Measurements from ENCODE around the gene OR4K1. TPM values are rescaled to one million over a fixed set of nuclear protein-coding genes. Genes with fewer than 3 reads are reported as not detected.

OR4K1 gene
- total RNA-seq, 4 donors from 2014 or later, result not detected

GRCh38 chr14:19975291-19975690, 44.6 kb downstream of the OR4K1 start, which contains the start of gene OR4K15:
Gene OR4K15, plus strand, starts transcription at chr14:19975591. Its CDS starts 0 bp downstream, at chr14:19975591.
- Histone ChIP-seq H3K4me3 (replicated peaks in 1 of 3) (no peak within 1 kb of the TSS), H3K9me3 (no peaks in the 10 kb centered on the region), H3K4me1 (no peaks in the 10 kb centered on the region), H3K36me3 (no peaks in the 10 kb centered on the region), H3K27ac (no peak within 1 kb of the TSS), H3K27me3 (no peaks in the 10 kb centered on the region)
- no peak for TF ChIP-seq POLR2A (IDR thresholded peaks at IDR 0.05)
- TF ChIP-seq, protein P1, sequence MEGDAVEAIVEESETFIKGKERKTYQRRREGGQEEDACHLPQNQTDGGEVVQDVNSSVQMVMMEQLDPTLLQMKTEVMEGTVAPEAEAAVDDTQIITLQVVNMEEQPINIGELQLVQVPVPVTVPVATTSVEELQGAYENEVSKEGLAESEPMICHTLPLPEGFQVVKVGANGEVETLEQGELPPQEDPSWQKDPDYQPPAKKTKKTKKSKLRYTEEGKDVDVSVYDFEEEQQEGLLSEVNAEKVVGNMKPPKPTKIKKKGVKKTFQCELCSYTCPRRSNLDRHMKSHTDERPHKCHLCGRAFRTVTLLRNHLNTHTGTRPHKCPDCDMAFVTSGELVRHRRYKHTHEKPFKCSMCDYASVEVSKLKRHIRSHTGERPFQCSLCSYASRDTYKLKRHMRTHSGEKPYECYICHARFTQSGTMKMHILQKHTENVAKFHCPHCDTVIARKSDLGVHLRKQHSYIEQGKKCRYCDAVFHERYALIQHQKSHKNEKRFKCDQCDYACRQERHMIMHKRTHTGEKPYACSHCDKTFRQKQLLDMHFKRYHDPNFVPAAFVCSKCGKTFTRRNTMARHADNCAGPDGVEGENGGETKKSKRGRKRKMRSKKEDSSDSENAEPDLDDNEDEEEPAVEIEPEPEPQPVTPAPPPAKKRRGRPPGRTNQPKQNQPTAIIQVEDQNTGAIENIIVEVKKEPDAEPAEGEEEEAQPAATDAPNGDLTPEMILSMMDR (IDR thresholded peaks at IDR 0.05), result no peak
- intact Hi-C loops (cut with DNase I), result no loop called here
- DNase-seq, result no peak
- WGBS, 2 donors, result 93 to 97% methylated on average over 3 of the region's 3 CpGs

Other genes starting within 250 kb of the OR4K1 start
- not detected for gene OR11H2, start 217.0 kb upstream of the OR4K1 start, total RNA-seq
- not detected for gene OR4Q3, start 187.3 kb upstream of the OR4K1 start, total RNA-seq
- not detected for gene OR4M1, start 157.4 kb upstream of the OR4K1 start, total RNA-seq
- gene OR4N2, start 127.1 kb upstream of the OR4K1 start, total RNA-seq, result not detected
- gene OR4K2, start 55.8 kb upstream of the OR4K1 start, total RNA-seq, result not detected
- not detected for gene OR4K5, start 10.3 kb upstream of the OR4K1 start, total RNA-seq
- gene OR4K15, start 44.7 kb downstream of the OR4K1 start, total RNA-seq, result not detected
- gene OR4Q2, start 71.2 kb downstream of the OR4K1 start, total RNA-seq, result not detected
- gene OR4K14, start 88.4 kb downstream of the OR4K1 start, total RNA-seq, result not detected
- not detected for gene OR4K13, start 105.1 kb downstream of the OR4K1 start, total RNA-seq
- gene OR4L1, start 129.1 kb downstream of the OR4K1 start, total RNA-seq, result not detected
- gene OR4K17, start 179.8 kb downstream of the OR4K1 start, total RNA-seq, result not detected
- not detected for gene OR4N5, start 207.9 kb downstream of the OR4K1 start, total RNA-seq